Measurements from ENCODE around the gene FUT4. TPM values are rescaled to one million over a fixed set of nuclear protein-coding genes. Genes with fewer than 3 reads are reported as not detected.

FUT4 gene
- total RNA-seq, 1 donor from 2014 or later, result 12.9 TPM

DNA sequence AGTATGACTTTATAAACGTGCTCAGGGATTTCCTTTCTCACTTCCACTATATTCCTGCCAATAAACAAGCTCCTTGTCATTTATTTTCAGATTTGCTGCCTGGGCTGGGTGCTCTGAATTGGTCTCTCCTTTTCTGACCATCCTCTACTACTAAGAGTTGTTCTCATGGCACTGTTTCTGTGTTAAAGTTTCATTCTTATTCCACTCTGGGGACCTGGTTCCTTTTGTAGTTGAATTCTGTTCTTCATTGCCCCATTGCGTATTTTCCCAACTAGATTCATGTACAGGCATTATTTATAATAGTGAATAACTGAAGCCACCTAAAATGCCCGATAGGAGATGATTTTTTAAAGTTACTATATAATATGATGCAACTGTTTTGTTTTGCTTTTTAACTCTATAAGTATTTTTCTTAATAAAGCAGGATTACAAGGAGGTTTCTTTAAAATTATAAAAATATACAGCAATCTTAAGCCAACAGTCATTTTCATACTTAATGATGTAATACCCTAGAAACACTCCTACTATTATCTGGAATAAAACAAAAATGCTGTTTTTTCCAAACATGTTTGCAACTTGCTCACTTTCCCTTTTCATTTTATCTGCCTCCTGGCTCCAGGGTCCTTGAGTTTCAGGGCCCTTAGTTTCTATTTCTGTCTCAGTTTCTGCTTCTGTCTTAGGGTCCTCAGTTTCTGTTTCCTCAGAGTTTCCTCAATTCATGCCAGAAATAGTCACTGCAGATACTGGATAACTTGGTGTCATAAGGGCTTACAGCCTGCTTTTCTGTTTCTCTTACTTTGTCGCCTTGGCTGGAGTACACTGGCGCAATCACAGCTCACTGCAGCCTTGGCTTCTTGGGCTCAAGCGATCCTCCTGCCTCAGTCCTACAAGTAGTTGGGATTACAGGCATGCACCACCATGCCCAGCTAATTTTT, 9.8 kb upstream of the FUT4 start:
- H3K4me3 Mint-ChIP-seq, result no peak overlapping the region
- H3K4me1 Mint-ChIP-seq, result peaks cover 17% of the 10 kb centered on the region
- peak overlapping the region; percentile 33 for H3K27ac Mint-ChIP-seq
- H3K27me3 Mint-ChIP-seq (ENCODE audit: low read depth), result no peaks in the 10 kb centered on the region
- H3K36me3 Mint-ChIP-seq, result no peaks in the 10 kb centered on the region
- TF ChIP-seq CTCF (IDR thresholded peaks at IDR 0.05; ENCODE audit: unreplicated experiment), result no peak
- H3K9me3 Mint-ChIP-seq, result no peaks in the 10 kb centered on the region
- DNase-seq (ENCODE audit: low spot score in 2 of 2, unreplicated experiment in 2 of 2), result no peak

GRCh38 chr11:94536386-94536785, 7.3 kb upstream of the FUT4 start:
- Mint-ChIP-seq H3K36me3 (no peaks in the 10 kb centered on the region), H3K4me1 (peaks cover 17% of the 10 kb centered on the region), H3K27ac (no peak overlapping the region), H3K9me3 (no peaks in the 10 kb centered on the region), H3K4me3 (no peak overlapping the region), H3K27me3 (ENCODE audit: low read depth) (no peaks in the 10 kb centered on the region)
- TF ChIP-seq CTCF (IDR thresholded peaks at IDR 0.05; ENCODE audit: unreplicated experiment), result no peak
- no peak for DNase-seq (ENCODE audit: low spot score in 2 of 2, unreplicated experiment in 2 of 2)

GRCh38 chr11:94537031-94537600, 6.6 kb upstream of the FUT4 start:
- DNase-seq (ENCODE audit: low spot score in 2 of 2, unreplicated experiment in 2 of 2), result no peak
- Mint-ChIP-seq H3K27ac (peak overlapping the region; percentile 11), H3K36me3 (no peaks in the 10 kb centered on the region), H3K9me3 (no peaks in the 10 kb centered on the region), H3K4me1 (peaks cover 17% of the 10 kb centered on the region), H3K27me3 (ENCODE audit: low read depth) (no peaks in the 10 kb centered on the region), H3K4me3 (no peak overlapping the region)
- TF ChIP-seq CTCF (IDR thresholded peaks at IDR 0.05; ENCODE audit: unreplicated experiment), result no peak

- Mint-ChIP-seq H3K27me3 (ENCODE audit: low read depth) (no peaks in the 10 kb centered on the region), H3K4me3 (no peak overlapping the region), H3K9me3 (no peaks in the 10 kb centered on the region), H3K27ac (no peak overlapping the region), H3K36me3 (no peaks in the 10 kb centered on the region), H3K4me1 (peaks cover 26% of the 10 kb centered on the region)
- no peak for DNase-seq (ENCODE audit: low spot score in 2 of 2, unreplicated experiment in 2 of 2)
- no peak for TF ChIP-seq CTCF (IDR thresholded peaks at IDR 0.05; ENCODE audit: unreplicated experiment)
Observed at GRCh38 chr11:94539420-94539819, 4.3 kb upstream of the FUT4 start.

- Mint-ChIP-seq H3K27ac (peak overlapping the region; percentile 83), H3K36me3 (no peaks in the 10 kb centered on the region), H3K27me3 (ENCODE audit: low read depth) (no peaks in the 10 kb centered on the region), H3K4me3 (peak overlapping the region; percentile 76), H3K4me1 (peaks cover 49% of the 10 kb centered on the region), H3K9me3 (no peaks in the 10 kb centered on the region)
- no peak for TF ChIP-seq CTCF (IDR thresholded peaks at IDR 0.05; ENCODE audit: unreplicated experiment)
- peak; percentile 31 to 48 for DNase-seq (ENCODE audit: low spot score in 2 of 2, unreplicated experiment in 2 of 2)
Observed at GRCh38 chr11:94544646-94545263, 1.0 kb downstream of the FUT4 start.

Data from mesothelial cell of epicardium (in vitro differentiated cells).